Measurements from ENCODE around the gene MELTF.
"Not testable (repeated sequence)": the region's sequence is repeated elsewhere in the genome, so short reads cannot be mapped to it uniquely, and the experiment has no call there.

The MELTF gene

GRCh38 chr3:197029511-197030167 lies at the start of gene MELTF:
TSS of gene MELTF (minus strand) at chr3:197029817. CDS start at chr3:197029702, 115 bp downstream.
- peak; percentile 68 for DNase-seq

- DNase-seq: no peak
Measured at GRCh38 chr3:197076415-197076814, 46.8 kb upstream of the MELTF start.

GRCh38 chr3:197068077-197068476 lies 38.5 kb upstream of the MELTF start:
- no peak for DNase-seq

DNA sequence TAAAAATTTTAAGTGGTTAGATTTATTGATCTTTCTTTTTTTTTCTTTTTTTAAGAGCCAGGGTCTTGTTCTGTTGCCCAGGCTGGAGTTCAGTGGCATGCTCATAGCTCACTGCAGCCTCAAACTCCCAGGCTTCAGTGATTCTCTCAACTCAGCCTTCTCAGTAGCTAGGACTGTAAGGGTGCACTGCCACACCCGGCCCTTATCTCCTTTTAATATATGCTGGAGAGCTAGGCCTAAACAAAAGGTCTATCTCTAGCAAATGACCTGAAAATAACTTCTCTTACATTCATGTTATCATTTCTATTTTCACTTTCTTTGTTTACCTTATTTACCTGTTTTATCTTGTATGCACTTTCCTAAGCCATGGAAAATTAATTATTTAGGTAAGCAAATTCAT lies 35.2 kb upstream of the MELTF start:
- DNase-seq: no peak

GRCh38 chr3:197062446-197062845 lies 32.8 kb upstream of the MELTF start:
- no peak for DNase-seq

- not testable (repeated sequence) for DNase-seq
Measured at GRCh38 chr3:197051637-197052036, 22.0 kb upstream of the MELTF start.

DNA sequence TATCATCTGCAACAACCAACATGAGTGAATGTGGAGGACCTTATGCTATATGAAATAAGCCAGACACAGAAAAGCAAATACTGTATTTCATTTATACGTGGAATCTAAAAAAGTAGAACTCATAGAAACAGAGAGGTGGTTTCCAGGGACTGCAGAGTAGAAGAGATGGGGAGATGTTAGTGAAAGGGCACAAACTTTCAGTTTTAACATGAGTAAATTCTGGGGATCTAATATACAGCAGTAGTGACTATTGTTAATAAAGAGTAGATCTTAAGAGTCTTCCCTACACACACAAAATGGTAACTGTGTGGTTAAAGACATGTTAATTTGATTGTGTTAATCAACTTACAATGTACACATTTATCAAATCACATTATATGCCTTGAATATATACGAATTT lies 20.9 kb upstream of the MELTF start:
- no peak for DNase-seq

DNA sequence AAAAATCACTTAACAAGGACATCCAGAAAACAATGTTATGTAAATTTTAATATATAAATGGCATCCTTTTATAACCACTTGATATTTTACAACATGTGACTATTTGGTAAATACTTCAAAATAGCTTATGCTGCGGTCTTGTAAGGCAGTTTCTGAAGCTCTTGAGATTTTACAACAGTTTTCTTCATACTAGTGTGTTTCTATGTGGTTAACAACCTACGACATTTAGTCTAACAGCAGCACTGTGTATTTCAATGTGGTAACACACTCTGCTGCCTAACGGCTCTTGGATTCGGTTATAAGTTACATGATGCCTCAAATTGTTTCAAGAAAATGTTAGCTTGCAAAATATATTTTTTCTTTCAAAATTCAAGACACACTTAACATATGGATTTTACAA lies 12.9 kb upstream of the MELTF start:
- no peak for DNase-seq

DNA sequence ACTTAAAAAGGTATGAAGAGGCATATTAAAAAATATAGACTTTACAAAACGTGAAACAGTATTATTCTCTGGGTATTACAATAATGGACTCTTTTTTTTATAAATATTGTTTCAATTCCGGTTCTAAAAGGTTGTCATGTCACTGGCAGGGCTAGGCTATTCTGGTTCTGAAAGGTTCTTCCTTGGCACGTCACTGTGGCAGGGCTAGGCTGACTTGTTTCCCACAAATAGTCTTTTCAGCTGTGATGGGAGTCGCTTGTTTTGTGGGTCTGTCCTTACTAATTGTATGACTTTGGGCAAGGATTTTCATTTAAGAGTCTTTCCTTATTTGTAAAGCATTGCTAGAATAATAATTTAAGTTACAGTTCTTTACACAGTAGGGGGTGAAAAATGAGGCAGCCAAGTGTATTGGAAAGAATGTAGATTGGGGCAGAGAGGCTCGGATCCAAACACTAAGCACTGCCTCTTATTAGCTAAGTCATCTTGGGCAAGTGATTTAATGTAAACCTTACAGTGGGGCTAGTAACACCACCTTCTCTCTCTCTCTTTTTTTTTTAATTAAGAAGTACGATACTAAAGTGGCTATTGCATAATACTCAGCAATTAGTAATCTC lies 12.4 kb upstream of the MELTF start:
- no peak for DNase-seq

DNA sequence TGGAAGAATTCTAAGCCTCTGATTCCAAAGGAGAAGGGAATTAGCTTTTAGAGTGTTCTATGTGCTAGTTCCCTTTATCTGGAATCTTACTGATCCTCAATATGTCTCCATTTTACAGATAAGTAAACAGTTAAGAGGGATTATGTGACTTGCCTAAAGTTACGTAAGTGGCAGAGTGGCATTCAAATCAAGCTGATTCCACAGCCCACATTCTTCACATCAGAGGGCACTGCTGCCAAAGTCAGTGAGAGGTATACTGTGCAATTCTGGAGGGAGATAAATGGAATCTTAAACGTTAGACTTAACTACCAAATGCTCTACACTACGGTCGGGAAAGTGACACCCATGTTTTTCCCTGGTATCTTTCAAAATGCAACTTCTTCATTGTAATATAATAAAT lies 11.0 kb upstream of the MELTF start:
- DNase-seq: no peak

DNA sequence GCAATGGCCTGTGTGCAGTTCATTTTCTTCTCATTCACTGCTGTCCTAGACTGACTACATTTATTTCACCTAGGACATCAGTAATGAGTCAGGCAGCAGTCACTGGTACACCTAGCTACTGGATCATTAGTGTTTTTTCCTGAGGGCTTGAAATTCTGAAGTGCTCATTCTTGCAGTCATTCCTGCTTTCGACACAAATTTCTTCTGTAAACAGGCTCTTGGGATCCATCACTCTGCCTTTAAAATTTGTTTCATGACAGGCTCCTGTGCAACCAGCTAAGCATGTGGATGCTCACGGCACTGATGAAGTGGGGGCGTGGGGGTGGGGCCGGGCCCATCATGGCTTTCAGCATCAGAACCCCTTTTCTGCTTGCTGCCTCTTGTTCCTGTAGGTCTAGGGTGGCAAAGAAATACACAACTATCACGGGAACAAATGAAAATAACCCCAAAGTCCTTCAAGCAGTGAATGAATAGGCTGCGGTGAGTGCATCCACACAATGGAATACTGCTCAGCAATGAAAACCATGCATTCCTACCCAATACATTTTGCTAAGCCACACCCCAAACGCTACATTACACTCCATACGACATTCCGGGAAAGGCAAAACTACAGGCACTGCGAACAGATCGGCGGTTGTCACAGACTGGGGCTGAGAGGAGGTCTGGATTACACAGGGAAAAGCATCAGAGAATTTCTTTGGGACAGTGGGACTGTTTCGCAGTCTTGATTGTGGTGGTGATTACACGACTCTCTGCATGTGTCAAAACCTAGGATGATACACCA lies 9.3 kb upstream of the MELTF start:
- no peak for DNase-seq

- no peak for DNase-seq
Measured at GRCh38 chr3:197035577-197035976, 6.0 kb upstream of the MELTF start.

DNA sequence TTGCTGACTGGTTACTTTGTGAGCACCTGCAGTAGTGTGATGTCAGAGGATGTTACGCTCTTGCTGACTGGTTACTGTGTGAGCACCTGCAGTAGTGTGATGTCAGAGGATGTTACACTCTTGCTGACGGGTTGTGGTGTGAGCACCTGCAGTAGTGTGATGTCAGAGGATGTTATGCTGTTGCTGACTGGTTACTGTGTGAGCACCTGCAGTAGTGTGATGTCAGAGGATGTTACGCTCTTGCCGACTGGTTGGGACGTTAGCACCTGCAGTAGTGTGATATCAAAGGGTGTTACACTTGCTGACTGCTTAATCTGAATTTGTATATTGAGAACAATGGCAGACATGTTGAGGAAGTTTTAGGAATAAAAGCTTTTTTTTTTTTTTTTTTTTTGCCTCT lies 5.2 kb upstream of the MELTF start:
- DNase-seq: not testable (repeated sequence)

DNA sequence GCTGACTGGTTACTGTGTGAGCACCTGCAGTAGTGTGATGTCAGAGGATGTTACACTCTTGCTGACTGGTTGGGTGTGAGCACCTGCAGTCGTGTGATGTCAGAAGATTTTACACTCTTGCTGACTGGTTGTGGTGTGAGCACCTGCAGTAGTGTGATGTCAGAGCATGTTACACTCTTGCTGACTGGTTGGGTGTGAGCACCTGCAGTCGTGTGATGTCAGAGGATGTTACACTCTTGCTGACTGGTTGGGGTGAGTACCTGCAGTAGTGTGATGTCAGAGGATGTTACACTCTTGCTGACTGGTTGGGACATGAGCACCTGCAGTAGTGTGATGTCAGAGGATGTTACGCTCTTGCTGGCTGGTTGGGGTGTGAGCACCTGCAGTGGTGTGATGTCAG lies 4.1 kb upstream of the MELTF start:
- not testable (repeated sequence) for DNase-seq

DNA sequence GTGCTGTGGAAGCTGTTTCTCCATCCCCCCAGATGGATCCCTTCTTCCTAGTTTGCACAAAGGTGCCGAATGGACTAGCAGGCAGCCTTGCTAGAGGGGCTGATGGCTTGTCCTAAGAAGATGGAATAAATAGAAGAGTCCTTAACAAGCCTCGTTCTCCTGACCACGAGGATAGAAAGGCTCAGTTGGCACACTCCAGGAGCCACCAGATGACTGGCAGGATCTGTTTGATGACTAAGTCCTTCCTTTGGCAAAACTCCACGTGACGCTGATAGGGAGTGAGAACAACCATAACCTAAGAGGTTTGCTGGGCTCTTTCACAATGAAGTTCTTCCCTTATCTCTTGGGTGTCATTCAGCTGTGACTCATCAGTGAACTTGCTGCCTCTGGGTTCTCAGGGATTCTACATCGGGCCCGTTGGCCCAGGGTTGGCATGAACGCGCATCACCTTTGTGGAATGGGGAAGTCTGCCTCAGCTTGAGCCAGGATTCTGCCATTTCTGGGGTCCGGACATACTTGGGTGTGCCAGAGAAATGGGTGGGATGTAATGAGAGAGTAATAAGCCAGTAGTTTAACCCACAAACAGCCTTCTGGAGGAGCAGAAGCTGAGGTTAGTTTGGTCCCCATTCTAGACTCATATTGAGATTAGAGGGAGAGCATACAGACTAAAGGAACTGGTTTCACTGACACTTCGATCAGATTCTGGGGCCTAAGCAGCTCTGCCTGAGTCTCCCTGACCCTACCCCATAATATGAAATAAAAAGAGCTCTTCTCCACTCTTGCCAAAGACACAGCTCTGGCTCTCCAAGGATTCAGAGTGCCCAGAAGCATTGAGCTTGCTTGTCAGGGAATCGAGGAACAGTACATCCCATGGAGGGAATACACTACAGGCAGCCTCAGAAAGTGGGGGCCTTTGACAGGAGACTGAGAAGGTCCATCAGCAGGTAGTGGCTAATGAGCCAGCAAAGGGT lies 2.0 kb upstream of the MELTF start:
- DNase-seq: peak; percentile 73

DNA sequence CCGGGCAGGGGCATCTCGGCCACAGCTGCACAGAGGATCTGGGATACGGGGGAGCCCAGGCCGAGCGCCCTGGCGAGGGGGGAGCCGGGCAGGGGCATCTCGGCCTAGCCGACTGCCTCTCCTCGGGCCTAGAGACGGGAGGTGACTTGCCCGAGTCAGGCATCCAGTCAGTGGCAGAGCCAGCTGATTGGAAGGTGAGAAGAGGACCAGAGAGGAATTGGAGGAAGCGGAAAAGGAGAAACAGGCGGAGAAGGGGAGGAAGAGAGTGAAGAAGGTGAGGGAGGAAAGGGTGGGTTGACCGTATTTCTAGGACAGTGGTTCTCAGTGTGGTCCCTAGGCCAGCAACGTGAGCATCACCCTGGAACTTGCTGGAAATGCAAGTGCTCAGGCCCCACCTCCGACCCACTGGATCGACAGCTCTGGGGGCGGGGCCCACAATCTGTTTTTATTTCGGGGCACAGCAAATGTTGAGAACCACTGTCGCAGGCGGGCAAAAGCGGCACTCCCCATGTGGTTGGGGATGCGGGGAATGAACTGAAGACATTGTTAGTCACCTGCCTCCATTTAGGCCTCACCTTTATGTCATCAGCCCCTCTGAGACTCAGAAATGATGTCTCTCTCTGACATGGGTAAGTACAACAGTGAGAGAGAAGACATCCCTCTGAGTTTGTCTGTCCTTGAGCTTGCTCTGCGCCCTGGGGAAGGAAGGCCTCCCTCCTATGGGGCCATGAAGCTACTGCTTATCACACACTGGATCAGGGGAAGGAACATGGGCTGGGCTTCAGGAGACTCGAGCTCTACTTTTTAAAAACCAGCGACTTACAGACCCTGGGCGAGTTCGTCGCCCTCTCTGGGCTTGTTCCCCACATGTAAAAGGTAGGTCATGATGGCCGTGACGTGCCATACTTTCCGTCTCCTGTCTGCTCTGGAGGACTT lies 1.0 kb upstream of the MELTF start:
- no peak for DNase-seq

DNA sequence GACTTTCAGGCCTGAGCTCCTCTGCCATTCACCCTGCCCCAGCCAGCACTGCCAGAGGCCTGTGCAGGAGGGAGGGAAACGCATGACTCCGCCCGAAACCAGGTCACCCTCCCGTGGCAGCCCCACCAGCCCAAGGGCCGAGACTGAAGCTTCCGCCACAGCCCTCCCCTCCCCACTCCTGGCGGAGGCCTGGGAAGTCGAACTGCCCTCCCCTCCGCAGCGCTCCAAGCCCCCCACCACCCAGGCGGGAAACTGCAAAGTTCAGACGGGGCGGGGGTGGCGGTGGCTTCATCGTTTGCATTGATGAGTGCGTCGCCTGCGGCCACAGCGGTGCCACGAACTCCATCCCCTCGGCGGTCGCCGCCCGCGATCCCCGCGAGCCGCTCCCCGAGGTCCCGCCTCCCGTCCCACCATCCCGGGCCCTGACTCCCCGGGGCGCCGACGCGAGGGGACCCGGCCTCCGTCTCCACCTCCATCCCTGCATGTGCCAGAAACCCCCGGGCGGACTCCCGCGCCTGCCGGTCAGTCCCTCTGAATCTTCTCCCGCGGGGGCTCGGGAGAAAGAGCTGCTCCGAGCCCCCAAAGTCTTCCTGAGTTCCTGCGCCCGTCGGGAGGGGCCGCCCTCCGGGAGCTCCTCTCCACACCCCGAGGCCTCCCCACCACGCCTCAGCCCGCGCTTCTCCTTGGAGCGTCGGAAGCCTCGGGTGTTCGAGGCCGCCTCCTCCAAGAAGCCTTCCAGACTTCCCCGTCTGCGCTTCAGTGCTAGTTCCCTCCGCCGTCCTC lies 698 bp downstream of the MELTF start:
- no peak for DNase-seq

- DNase-seq: no peak
Measured at GRCh38 chr3:197027896-197028727, 1.5 kb downstream of the MELTF start.

GRCh38 chr3:197027151-197027895 lies 2.3 kb downstream of the MELTF start:
- no peak for DNase-seq

Data from CD4-positive, alpha-beta T cell treated with Interleukin-15 for 1 hour (primary cell).